ENCODE measurements around the gene ATE1.

The ATE1 gene

DNA sequence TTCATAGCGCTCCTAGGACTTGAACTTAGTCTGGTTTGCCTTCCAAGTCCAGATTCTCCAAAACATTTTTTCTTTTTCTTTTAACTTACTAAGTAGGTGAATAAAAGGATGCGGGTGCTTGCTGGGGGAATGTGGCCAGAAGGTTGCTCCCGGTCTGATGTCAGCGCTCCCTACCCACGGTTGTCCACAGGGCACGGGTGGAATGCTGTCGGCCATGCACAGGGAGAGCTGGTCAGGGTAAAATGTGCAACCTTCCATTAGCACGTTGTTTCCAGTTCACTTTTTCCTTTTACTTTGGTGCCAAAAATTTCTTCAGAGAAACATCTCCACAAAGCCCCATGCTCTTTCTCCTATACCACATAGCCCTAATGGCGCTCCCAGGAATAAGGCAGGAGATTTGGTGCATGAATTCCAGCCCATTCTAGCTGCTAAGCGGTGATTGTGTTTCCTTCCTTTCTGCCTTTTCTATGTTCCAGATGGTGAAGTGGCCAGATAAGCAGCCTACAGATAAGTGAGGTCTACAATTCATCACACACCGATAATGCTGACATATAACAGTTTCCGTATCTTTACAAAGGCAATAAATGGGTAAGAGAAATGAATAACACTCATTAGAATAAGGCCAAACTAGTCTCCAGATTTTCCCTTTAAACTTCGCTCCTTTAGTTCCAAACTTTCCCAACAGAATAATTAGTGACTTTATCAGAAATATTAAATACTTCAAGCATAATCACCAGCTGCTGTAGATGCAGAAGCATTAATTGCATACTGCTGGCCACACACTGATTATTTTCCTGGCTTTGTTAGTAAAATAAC lies 191.3 kb downstream of the ATE1 start:
- TF ChIP-seq, protein P1, sequence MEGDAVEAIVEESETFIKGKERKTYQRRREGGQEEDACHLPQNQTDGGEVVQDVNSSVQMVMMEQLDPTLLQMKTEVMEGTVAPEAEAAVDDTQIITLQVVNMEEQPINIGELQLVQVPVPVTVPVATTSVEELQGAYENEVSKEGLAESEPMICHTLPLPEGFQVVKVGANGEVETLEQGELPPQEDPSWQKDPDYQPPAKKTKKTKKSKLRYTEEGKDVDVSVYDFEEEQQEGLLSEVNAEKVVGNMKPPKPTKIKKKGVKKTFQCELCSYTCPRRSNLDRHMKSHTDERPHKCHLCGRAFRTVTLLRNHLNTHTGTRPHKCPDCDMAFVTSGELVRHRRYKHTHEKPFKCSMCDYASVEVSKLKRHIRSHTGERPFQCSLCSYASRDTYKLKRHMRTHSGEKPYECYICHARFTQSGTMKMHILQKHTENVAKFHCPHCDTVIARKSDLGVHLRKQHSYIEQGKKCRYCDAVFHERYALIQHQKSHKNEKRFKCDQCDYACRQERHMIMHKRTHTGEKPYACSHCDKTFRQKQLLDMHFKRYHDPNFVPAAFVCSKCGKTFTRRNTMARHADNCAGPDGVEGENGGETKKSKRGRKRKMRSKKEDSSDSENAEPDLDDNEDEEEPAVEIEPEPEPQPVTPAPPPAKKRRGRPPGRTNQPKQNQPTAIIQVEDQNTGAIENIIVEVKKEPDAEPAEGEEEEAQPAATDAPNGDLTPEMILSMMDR (IDR thresholded peaks at IDR 0.05; ENCODE audit: low read depth, low read length, missing control alignments): no peak

DNA sequence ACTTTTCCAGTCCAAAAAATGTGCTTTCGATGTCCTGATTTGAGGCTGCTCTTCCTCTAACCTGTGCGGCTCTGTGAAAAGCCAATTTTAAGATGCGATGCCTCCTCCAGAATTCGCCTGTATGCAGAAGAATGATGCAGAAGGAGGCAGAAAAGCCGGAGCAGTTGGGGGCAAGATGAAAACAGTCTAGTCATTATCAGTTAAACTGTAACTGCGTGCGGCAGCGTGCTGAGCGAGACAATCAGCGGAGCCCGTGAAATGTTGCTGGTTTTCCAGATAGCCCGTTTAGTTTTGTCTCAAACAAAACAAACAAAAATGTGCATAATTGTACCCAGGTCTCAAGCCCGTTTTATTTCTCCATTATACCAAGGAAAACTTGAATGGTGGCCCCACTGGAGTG lies 192.6 kb downstream of the ATE1 start:
- no peak for DNase-seq (ENCODE audit: extremely low read depth, low read depth)
- H3K4me3 ChIP-seq (replicated peaks; ENCODE audit: low read depth, low read length): no peak overlapping the region
- TF ChIP-seq, protein P1 (IDR thresholded peaks at IDR 0.05; ENCODE audit: low read depth, low read length, missing control alignments): no peak

More for the DNA sequence above, 191.3 kb downstream of the ATE1 start:
- no peak for DNase-seq (ENCODE audit: extremely low read depth, low read depth)
- no peak overlapping the region for H3K4me3 ChIP-seq (replicated peaks; ENCODE audit: low read depth, low read length)

DNA sequence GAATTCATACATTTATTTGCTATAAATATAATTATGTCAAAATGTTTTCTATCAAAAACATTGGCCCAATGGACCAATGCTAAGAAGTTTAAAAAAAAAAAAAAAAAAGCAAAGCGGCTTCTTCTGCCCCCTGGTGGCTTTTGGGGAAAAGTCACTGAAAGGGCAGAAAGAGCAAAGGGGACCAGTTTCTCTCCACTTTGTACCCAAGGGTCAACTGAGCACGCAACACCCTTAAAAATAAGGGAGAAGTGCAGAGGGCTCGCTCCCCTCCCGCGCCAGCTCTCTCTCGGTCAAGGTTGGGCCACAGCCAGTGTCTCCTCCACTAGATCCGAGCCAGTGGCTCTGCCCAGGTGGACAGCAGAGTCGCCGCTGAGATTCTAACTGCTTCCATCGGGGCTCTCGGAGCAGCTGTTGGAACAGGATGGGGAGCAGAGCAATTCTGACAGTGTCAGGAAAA lies 193.2 kb downstream of the ATE1 start:
- DNase-seq (ENCODE audit: extremely low read depth, low read depth): no peak
- TF ChIP-seq, protein P1 (IDR thresholded peaks at IDR 0.05; ENCODE audit: low read depth, low read length, missing control alignments): peak; percentile 69
- no peak overlapping the region for H3K4me3 ChIP-seq (replicated peaks; ENCODE audit: low read depth, low read length)

DNA sequence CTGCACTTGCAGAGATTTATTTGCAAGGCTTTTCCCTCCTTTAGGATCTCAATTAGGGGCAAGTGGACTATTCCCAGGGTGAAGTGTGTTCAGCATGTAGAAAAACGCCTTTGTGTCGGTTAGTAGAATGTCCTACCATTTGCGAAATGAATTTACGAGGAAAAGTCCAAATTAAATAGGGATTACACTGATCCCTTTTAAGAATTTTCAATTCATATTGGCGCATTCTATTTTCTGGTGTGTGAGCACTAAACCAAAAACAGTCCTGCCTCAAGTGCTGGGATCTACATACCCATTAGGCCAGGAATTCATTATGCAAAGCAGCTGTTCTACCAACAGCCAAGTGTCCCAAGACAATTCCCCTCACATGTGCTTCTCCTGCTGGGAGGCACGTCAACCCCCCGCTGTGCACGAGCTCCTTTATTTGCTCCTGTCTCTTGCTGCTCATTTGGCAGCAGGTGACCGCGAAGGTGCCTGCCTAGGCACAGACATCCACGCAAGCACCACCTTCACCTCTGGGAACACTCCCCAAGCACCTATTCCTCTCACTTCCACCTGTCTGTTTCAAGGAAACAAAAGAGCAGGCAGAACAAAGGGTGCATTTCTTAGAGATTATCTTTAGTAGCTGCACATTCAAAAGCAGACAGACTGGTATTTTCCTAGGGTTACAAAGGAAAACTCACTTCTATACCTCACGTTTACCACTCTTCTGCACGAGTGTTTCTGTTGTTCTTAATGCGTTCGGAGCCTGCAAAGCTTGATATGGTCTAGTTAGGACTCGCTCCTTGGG lies 195.0 kb downstream of the ATE1 start:
- no peak overlapping the region for H3K4me3 ChIP-seq (replicated peaks; ENCODE audit: low read depth, low read length)
- DNase-seq (ENCODE audit: extremely low read depth, low read depth): no peak
- TF ChIP-seq, protein P1 (IDR thresholded peaks at IDR 0.05; ENCODE audit: low read depth, low read length, missing control alignments): no peak

DNA sequence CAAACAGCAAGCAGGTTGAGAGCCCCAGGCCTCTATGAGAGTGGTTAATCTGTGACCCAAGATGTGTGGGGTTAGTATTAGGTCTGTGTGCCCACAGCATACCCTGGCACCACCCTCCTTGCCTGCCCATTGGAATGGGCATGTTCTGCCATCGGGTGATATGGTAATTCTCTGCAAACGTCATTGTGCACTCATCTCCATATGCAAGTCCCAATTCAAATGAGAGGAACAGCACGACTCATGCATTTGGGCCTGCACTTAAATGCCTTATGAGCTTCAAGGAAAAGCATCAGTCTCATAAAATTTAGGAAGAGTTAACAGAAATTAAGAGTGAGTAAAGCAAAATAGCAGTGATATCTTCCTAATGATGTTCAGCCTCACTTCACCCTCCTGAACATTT lies 195.7 kb downstream of the ATE1 start:
- no peak for DNase-seq (ENCODE audit: extremely low read depth, low read depth)
- H3K4me3 ChIP-seq (replicated peaks; ENCODE audit: low read depth, low read length): no peak overlapping the region
- TF ChIP-seq, protein P1 (IDR thresholded peaks at IDR 0.05; ENCODE audit: low read depth, low read length, missing control alignments): no peak

DNA sequence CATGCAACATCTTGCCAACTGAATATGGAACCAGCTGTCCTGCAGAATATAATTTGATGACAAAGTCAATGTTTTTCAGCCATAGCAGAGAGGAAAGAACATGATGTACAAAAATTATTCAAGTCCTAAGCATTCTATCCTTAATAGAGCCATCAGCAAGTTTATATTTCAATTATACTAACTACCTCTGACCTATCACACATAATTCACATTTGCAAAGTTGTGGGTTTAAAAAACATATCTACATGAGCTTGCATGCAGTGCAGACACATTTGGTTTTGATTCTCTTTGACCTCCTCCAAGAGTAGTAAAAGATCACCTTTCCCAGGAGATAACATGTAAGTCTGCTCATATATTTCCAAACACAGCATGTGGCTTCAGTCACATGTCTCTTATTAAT lies 203.5 kb downstream of the ATE1 start:
- H3K4me3 ChIP-seq (replicated peaks; ENCODE audit: low read depth, low read length): no peak overlapping the region
- TF ChIP-seq, protein P1 (IDR thresholded peaks at IDR 0.05; ENCODE audit: low read depth, low read length, missing control alignments): no peak
- DNase-seq (ENCODE audit: extremely low read depth, low read depth): no peak

Measured in HFF-Myc (cell line).